Colonic mucosa (tissue), 4 donors: ENCODE measurements around the gene SETBP1. TPM values are rescaled to one million over a fixed set of nuclear protein-coding genes. Genes with fewer than 3 reads are reported as not detected.

Source experiments
- DNase-seq: peaks from one replicate; pipeline ENCODE4 v3.0.0-alpha.2; 2020
- H3K27ac ChIP-seq: fragments of 200-600 bp; one replicate; pipeline ENCODE4 v1.8.0; 2021
- H3K27me3 ChIP-seq: fragments of 200-600 bp; one replicate; pipeline ENCODE4 v1.8.0; 2021
- H3K36me3 ChIP-seq: fragments of 200-600 bp; one replicate; pipeline ENCODE4 v1.8.0; 2021
- H3K4me1 ChIP-seq: fragments of 200-600 bp; one replicate; pipeline ENCODE4 v1.8.0; 2021; ENCODE audit warnings: mild to moderate bottlenecking
- H3K4me3 ChIP-seq: fragments of 200-600 bp; one replicate; pipeline ENCODE4 v1.8.0; 2021
- H3K9ac ChIP-seq, 2 donors: one replicate each; pipeline ENCODE4 v1.7.0; 2013; ENCODE audit warnings: control low read depth in 2 of 2, low read depth in 2 of 2, low read length in 2 of 2
- H3K9me3 ChIP-seq: fragments of 200-600 bp; one replicate; pipeline ENCODE4 v1.8.0; 2021
- intact Hi-C: fragments of 100-400 bp; cut with DNase I; formaldehyde crosslinking; loops from one replicate; pipeline ENCODE4 v1.14.1; 2022
- total RNA-seq, 2 donors: library from RNA; stranded (reverse); fragmentation: NEBNext Ultra II Directional in 1 of 2; extraction: Animal tissue kit (Norgen Biotek cat#: 25700) in 1 of 2; gene quantifications; one replicate each; pipeline ENCODE4 v1.2.1, GENCODE V29; 2021
- TF ChIP-seq, protein P1 (sequence below): fragments of 200-600 bp; IDR thresholded peaks from one replicate; pipeline ENCODE4 v1.8.0; 2022; ENCODE audit warnings: antibody characterized with exemption, mild to moderate bottlenecking
- donor health status: healthy.
- donor health status: DM: no; HTN: no; CAD: no.
- donor health status: DM: no; HTN: no; CAD: no.

SETBP1 gene
- total RNA-seq, 2 donors from 2014 or later, result 9.6 to 11.8 TPM

- intact Hi-C loops, result no loop called here
- H3K4me1 ChIP-seq, result no peaks in the 10 kb centered on the region
- no peak for DNase-seq
- H3K9me3 ChIP-seq, result no peaks in the 10 kb centered on the region
- H3K27me3 ChIP-seq, result no peaks in the 10 kb centered on the region
- no peak overlapping the region for H3K27ac ChIP-seq
- TF ChIP-seq, protein P1, sequence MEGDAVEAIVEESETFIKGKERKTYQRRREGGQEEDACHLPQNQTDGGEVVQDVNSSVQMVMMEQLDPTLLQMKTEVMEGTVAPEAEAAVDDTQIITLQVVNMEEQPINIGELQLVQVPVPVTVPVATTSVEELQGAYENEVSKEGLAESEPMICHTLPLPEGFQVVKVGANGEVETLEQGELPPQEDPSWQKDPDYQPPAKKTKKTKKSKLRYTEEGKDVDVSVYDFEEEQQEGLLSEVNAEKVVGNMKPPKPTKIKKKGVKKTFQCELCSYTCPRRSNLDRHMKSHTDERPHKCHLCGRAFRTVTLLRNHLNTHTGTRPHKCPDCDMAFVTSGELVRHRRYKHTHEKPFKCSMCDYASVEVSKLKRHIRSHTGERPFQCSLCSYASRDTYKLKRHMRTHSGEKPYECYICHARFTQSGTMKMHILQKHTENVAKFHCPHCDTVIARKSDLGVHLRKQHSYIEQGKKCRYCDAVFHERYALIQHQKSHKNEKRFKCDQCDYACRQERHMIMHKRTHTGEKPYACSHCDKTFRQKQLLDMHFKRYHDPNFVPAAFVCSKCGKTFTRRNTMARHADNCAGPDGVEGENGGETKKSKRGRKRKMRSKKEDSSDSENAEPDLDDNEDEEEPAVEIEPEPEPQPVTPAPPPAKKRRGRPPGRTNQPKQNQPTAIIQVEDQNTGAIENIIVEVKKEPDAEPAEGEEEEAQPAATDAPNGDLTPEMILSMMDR, result no peak
- no peak overlapping the region for H3K9ac ChIP-seq
- no peak overlapping the region for H3K4me3 ChIP-seq
- no peaks in the 10 kb centered on the region for H3K36me3 ChIP-seq
Measured at GRCh38 chr18:44915213-44915612, 234.5 kb downstream of the SETBP1 start.

GRCh38 chr18:44915661-44916060 lies 235.0 kb downstream of the SETBP1 start:
- Histone ChIP-seq H3K9ac (no peak overlapping the region), H3K4me1 (no peaks in the 10 kb centered on the region), H3K36me3 (no peaks in the 10 kb centered on the region), H3K27me3 (no peaks in the 10 kb centered on the region), H3K9me3 (no peaks in the 10 kb centered on the region), H3K4me3 (no peak overlapping the region), H3K27ac (no peak overlapping the region)
- intact Hi-C loops, result no loop called here
- TF ChIP-seq, protein P1, result no peak
- no peak for DNase-seq

GRCh38 chr18:44916429-44917207 lies 235.9 kb downstream of the SETBP1 start:
- TF ChIP-seq, protein P1, result no peak
- H3K27ac ChIP-seq, result no peak overlapping the region
- H3K4me1 ChIP-seq, result no peaks in the 10 kb centered on the region
- no peaks in the 10 kb centered on the region for H3K9me3 ChIP-seq
- intact Hi-C loops, result no loop called here
- H3K36me3 ChIP-seq, result no peaks in the 10 kb centered on the region
- no peak overlapping the region for H3K4me3 ChIP-seq
- no peaks in the 10 kb centered on the region for H3K27me3 ChIP-seq
- DNase-seq, result no peak
- no peak overlapping the region for H3K9ac ChIP-seq

- Histone ChIP-seq H3K36me3 (no peaks in the 10 kb centered on the region), H3K27ac (no peak overlapping the region), H3K4me1 (no peaks in the 10 kb centered on the region), H3K9ac (no peak overlapping the region), H3K9me3 (no peaks in the 10 kb centered on the region), H3K27me3 (no peaks in the 10 kb centered on the region), H3K4me3 (no peak overlapping the region)
- intact Hi-C loops, result no loop called here
- no peak for DNase-seq
- TF ChIP-seq, protein P1, result no peak
Measured at GRCh38 chr18:44917216-44918141, 236.8 kb downstream of the SETBP1 start.

DNA sequence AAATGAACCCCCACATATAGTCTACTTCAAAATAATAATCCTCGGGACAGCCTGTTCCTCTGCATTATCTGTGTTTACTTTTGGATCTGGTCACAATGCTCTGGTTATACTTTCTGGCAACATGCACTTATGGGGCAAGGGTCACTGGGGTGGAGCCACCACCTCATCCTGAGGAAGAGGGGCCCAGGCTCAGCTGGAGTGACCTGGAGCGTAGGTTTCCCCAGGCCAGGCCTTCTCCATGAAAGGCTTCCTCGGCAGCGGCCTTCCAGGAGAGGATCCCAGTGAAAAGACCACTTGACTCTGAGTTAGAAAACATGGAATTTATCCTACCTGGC lies 237.4 kb downstream of the SETBP1 start:
- intact Hi-C loops, result no loop called here

More for the DNA sequence above, 237.4 kb downstream of the SETBP1 start:
- Histone ChIP-seq H3K36me3 (no peaks in the 10 kb centered on the region), H3K9ac (no peak overlapping the region), H3K27ac (no peak overlapping the region), H3K27me3 (no peaks in the 10 kb centered on the region), H3K9me3 (no peaks in the 10 kb centered on the region), H3K4me1 (no peaks in the 10 kb centered on the region), H3K4me3 (no peak overlapping the region)
- TF ChIP-seq, protein P1, result no peak
- peak; percentile 30 for DNase-seq
